Progenitor cell of endocrine pancreas (in vitro differentiated cells): ENCODE measurements around the gene GTF3C2. TPM values are rescaled to one million over a fixed set of nuclear protein-coding genes. Genes with fewer than 3 reads are reported as not detected.
A peak's percentile ranks its signal among the peaks of the same experiment; 100 is the strongest.
"Not testable (repeated sequence)": the region's sequence is repeated elsewhere in the genome, so short reads cannot be mapped to it uniquely, and the experiment has no call there.

Source experiments
- DNase-seq: peaks from one replicate; pipeline ENCODE4 v3.0.0; 2021; ENCODE audit warnings: low spot score; ENCODE audit not compliant: unreplicated experiment
- H3K27ac Mint-ChIP-seq: 2 replicates; pipeline ENCODE4 v1.8.0; 2021; ENCODE audit warnings: mild to moderate bottlenecking, moderate library complexity, mixed read lengths
- H3K27me3 Mint-ChIP-seq: 2 replicates; pipeline ENCODE4 v1.8.0; 2021; ENCODE audit warnings: mixed read lengths
- H3K36me3 Mint-ChIP-seq: 2 replicates; pipeline ENCODE4 v1.8.0; 2022; ENCODE audit warnings: mixed read lengths; ENCODE audit not compliant: insufficient read depth
- H3K4me1 Mint-ChIP-seq: 2 replicates; pipeline ENCODE4 v1.8.0; 2021; ENCODE audit warnings: low read depth, mixed read lengths
- H3K4me3 Mint-ChIP-seq: 2 replicates; pipeline ENCODE4 v1.8.0; 2021; ENCODE audit warnings: low read depth, mild to moderate bottlenecking, moderate library complexity, mixed read lengths
- H3K9me3 Mint-ChIP-seq: 2 replicates; pipeline ENCODE4 v1.8.0; 2021; ENCODE audit warnings: low read depth, mixed read lengths
- CTCF ChIP-seq: fragments of 200-600 bp; sonication (generic); IDR thresholded peaks from one replicate; pipeline ENCODE4 v1.5.0; 2021; ENCODE audit warnings: antibody characterized with exemption, mild to moderate bottlenecking; ENCODE audit not compliant: unreplicated experiment
- total RNA-seq: library from RNA; stranded (reverse); gene quantifications from 2 replicates; pipeline ENCODE4 v1.2.1, GENCODE V29; 2021

The GTF3C2 gene
- total RNA-seq, 1 donor from 2014 or later: 106 TPM

GRCh38 chr2:27354597-27354927 is 2.0 kb downstream of the GTF3C2 start:
- no peaks in the 10 kb centered on the region for H3K27me3 Mint-ChIP-seq
- DNase-seq: no peak
- H3K4me3 Mint-ChIP-seq: peak overlapping the region; percentile 96
- H3K36me3 Mint-ChIP-seq: peaks cover 10% of the 10 kb centered on the region
- H3K4me1 Mint-ChIP-seq: peaks cover 18% of the 10 kb centered on the region
- no peaks in the 10 kb centered on the region for H3K9me3 Mint-ChIP-seq
- H3K27ac Mint-ChIP-seq: peak overlapping the region; percentile 2
- no peak for TF ChIP-seq CTCF

- Mint-ChIP-seq H3K4me3 (peak overlapping the region; percentile 52), H3K9me3 (no peaks in the 10 kb centered on the region), H3K27me3 (no peaks in the 10 kb centered on the region), H3K36me3 (peaks cover 10% of the 10 kb centered on the region), H3K27ac (peak overlapping the region; percentile 2), H3K4me1 (peaks cover 18% of the 10 kb centered on the region)
- no peak for TF ChIP-seq CTCF
- DNase-seq: no peak
Measured at GRCh38 chr2:27353762-27354596, 2.6 kb downstream of the GTF3C2 start.

GRCh38 chr2:27353386-27353761 is 3.2 kb downstream of the GTF3C2 start:
- not testable (repeated sequence) for H3K4me3 Mint-ChIP-seq, H3K27ac Mint-ChIP-seq, H3K36me3 Mint-ChIP-seq, H3K27me3 Mint-ChIP-seq, DNase-seq, H3K9me3 Mint-ChIP-seq
- H3K4me1 Mint-ChIP-seq: peaks cover 18% of the 10 kb centered on the region

GRCh38 chr2:27351802-27352598 is 4.6 kb downstream of the GTF3C2 start:
- Mint-ChIP-seq H3K4me1 (peaks cover 14% of the 10 kb centered on the region), H3K36me3 (peaks cover 3% of the 10 kb centered on the region), H3K27me3 (no peaks in the 10 kb centered on the region), H3K9me3 (no peaks in the 10 kb centered on the region), H3K27ac (peak overlapping the region; percentile 41), H3K4me3 (no peak overlapping the region)
- no peak for TF ChIP-seq CTCF
- DNase-seq: no peak

GRCh38 chr2:27350106-27350693 is 6.4 kb downstream of the GTF3C2 start:
- H3K27me3 Mint-ChIP-seq: no peaks in the 10 kb centered on the region
- H3K36me3 Mint-ChIP-seq: peaks cover 3% of the 10 kb centered on the region
- peaks cover 8% of the 10 kb centered on the region for H3K4me1 Mint-ChIP-seq
- no peak for DNase-seq
- no peak for TF ChIP-seq CTCF
- no peak overlapping the region for H3K4me3 Mint-ChIP-seq
- no peak overlapping the region for H3K27ac Mint-ChIP-seq
- no peaks in the 10 kb centered on the region for H3K9me3 Mint-ChIP-seq
